ENCODE results near the gene LY6G6D.

The LY6G6D gene, protein sequence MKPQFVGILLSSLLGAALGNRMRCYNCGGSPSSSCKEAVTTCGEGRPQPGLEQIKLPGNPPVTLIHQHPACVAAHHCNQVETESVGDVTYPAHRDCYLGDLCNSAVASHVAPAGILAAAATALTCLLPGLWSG
- total RNA-seq: 0 reads per million in 2 donors

DNA sequence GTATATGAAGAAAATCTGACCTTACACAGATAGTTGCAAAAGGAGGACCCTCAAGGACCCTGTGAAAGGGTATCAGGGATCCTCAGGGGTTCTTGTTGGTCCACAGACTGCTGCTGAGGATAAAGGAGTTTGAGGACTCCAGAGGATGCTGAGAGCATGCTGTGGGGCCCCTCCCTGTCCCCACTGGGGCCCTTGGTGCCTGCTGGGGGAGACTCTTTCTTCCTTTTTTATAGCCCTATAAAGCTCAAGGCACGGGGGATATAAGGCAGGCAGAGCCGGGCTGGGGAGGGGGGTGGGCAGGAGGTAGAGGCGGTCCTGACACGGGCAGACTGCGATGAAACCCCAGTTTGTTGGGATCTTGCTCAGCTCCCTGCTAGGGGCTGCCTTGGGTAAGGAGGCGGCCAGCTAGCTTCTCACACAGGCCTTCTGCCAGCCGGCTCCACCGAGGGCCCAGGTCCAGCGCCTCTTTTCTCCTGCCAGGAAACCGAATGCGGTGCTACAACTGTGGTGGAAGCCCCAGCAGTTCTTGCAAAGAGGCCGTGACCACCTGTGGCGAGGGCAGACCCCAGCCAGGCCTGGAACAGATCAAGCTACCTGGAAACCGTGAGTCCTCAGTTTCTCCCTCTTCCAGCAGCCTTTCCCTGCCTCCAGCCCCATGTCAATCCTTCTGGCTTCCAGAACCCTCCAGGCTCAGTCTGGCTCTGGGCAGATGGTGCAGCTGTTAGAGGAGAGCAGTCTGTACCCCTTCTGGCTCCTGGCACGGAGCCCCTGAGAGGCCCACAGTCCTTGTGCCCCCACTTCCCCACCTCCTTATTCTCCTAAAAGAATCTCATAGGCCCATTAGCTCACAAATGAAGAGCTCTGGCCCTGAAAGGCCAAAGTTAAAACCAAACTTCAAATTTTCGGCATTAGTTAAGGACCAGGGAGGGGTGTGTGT, at the start of gene LY6G6D:
TSS of gene LY6G6D (plus strand) at position 327 of the 937 bp plus-strand sequence. CDS start at position 335, 8 bp downstream.
- no peak for DNase-seq

DNA sequence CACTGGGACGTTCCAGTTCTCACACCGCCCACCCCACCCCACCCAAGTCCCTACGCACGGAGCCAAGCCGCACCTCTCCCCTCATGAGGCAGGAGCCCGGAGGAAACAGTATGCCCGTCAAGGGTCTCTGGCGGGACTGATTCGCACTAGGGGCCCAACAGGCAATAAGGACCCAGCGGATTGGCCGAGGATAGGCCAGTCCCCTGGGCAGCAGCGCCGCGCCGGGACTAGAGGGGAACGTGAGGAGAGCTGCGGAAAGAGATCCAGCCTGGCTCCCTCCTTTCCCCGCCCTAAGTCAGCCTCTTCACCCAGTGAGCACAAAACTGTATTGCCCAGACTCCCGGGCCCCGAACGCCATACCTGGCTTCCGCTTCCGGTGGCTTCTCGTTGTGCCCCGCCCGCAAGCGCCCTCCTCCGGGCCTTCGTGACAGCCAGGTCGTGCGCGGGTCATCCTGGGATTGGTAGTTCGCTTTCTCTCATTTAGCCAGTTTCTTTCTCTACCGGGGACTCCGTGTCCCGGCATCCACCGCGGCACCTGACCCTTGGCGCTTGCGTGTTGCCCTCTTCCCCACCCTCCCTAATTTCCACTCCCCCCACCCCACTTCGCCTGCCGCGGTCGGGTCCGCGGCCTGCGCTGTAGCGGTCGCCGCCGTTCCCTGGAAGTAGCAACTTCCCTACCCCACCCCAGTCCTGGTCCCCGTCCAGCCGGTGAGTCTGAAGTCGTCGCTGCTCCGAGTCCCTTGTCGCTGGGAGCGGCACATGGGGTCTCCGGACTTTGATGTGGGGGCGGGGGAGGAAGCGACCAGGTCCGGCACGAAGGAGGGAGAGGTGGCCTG, 49.4 kb upstream of the LY6G6D start, which contains the start of gene CSNK2B:
TSS of gene CSNK2B (plus strand) at position 580 of the 836 bp plus-strand sequence. CDS start 752 bp downstream, outside the sequence.
- DNase-seq: peak; percentile 94

DNA sequence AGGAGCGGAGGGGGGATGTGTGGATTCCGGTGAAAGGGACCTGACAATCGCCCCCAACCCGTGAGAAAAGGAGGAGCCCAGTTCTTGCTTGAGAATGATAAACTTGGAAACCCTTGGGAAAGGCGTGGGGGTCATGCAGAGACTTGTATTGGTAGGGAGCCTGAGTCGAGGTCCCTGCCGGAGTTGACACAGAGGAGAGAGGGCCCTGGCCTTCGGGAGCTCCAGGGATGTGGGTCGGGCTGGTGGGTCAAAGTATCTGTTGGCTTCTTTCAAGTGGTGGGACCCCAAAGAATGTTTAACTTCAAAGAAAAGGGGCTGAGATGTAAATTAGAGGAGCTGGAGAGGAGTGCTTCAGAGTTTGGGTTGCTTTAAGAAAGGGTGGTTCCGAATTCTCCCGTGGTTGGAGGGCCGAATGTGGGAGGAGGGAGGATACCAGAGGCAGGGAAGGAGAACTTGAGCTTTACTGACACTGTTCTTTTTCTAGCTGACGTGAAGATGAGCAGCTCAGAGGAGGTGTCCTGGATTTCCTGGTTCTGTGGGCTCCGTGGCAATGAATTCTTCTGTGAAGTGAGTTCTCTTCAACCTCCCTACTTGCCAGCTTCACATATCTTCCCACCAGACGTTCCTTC, 48.7 kb upstream of the LY6G6D start:
- DNase-seq: no peak

DNA sequence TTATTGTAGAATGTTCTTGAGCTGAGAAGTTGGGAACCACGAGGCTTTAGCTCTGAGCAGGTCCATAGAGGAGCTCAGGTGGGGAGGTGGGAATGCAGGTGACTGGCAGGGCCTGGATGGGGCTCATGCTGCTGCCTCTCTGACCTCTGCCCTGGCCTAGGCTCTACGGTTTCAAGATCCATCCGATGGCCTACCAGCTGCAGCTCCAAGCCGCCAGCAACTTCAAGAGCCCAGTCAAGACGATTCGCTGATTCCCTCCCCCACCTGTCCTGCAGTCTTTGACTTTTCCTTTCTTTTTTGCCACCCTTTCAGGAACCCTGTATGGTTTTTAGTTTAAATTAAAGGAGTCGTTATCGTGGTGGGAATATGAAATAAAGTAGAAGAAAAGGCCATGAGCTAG, 45.5 kb upstream of the LY6G6D start, which contains the start of gene LY6G5B:
TSS of gene LY6G5B (plus strand) at position 301 of the 400 bp plus-strand sequence. CDS start 975 bp downstream, outside the sequence.
- no peak for DNase-seq

DNA sequence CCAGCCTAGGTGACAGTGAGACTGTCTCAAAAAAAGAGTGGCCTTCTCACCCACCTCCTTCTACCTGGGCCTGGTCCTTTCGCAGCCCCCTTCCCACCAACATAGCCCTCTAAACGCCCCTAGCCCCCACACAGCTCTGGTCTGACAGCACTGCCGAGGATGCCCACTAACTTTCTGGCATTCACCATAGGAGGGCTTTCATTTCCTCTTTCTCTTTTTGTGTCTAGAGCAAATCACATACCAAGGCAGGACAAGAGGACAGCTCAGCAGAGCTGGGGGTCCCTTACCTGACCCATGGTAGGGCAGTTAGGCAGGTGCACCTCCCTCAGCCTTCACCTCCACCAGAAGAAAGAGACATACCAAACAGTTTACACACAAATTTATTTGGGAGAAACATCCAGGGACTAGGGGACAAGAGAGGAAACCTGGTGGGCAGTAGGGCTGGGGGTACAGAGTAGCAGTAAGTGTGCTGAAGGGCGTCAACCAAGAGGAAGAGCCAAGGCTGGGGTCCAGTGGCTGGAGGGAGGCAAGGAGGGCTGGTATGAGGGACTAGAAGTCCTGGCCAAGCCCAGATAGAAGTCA, 38.7 kb upstream of the LY6G6D start:
- DNase-seq: no peak

DNA sequence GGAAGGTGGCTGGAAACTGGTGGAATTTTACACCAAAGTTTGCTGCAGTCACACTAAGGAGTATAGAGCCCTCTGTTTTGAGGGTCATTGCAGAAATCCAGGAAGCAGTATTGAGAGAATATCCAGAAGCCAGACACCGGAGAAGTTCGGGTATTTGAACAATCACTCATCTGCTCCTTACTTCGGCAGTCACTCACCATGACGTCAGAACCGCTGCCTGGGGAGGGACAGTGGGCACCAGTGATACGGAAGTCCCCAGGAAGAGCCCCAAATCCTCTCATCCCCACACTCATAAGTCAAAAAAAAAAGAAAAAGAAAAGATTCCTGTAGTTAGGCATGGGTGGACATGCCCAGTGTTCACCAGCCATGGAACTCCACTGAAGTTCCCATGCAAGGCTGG, 38.2 kb upstream of the LY6G6D start:
- no peak for DNase-seq

DNA sequence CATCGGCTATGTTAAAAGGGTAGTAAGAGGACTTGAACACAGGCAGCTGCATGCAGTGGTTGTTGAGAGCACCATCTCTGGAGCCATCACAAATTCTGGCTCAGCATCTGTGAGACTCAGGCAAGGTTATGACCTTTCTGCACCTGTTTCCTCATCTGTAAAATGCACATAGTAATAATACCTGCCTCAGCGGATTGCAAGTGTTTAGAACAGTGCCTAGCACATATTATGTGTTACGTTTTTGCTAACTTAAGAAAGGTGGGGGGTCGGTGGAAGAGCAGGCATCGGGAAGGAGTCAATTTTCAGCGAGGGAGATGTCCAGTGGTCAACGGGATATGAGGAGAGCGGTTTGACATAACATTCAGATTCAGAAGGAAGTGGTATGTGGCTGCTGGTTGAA, 37.2 kb upstream of the LY6G6D start:
- DNase-seq: no peak

DNA sequence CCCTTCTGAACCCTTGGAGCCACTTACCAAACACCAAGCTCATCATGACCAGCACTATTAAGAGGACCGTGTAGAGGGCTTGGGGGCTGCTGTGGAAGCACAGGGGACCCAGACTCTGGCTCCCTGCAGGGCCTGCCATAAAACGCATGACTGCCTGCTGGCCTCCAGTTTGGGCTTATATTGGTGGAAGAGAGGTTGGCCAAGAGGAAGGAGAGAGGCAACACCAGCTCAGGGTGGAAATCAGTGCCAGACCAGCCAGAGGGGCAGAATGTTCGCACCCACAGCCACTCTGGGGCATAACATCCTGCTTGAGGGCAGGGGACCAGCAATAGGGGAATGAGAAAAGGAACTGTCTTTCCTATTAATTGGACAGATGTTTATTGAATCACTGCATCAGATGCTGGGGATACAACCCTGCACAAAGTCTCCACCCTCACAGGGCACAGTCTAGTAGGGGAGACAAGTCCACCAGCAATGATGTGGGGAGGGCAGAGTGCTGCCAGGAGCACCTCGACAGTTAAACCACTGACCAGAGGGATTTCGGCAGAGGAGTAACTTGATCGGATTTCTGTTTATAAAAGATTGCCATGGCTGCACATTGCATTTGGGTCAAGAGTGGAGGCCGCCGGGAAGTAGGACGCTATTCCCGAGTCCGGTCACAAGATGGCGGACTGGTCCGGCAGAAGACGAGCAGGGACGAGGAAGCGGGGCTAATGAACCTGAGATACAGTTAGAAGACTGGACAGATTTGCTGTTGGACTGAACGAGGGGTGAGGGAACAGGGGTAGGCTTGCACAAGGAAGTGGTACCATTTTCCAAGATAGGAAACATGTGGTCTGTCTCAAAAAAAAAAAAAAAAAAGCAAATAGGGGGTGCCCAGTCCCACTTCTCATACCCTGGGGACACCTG, 34.7 kb upstream of the LY6G6D start, which contains the start of gene LY6G5C:
TSS of gene LY6G5C (minus strand) at position 842 of the 909 bp plus-strand sequence. CDS start at position 148, 694 bp downstream.
- DNase-seq: no peak

DNA sequence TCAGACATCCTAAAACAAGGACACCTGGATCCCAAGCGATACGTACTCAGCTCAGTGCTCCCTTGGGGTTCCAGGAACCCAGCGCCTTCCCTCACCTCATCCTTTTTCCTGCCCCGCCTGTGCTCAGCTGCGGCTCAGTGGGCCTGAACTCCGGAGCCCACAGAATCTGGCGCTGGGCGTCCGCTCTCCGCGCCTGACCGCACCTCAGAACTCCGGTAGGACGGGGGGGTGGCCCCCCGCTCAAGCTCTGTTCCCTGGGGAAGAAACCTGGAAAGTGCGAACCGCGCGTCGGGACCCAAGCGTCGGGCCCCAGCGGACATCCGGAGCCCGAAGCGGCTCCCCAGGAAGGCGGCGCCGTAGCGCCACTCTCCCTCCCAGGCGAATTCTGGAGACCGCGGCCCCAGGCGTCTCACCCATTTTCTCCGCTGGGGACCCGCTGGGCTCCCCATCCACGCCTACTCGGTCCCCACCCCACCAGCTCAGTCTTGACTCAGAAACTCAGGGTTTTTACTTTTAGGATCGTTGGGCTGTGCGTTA, 33.9 kb upstream of the LY6G6D start:
- no peak for DNase-seq

DNA sequence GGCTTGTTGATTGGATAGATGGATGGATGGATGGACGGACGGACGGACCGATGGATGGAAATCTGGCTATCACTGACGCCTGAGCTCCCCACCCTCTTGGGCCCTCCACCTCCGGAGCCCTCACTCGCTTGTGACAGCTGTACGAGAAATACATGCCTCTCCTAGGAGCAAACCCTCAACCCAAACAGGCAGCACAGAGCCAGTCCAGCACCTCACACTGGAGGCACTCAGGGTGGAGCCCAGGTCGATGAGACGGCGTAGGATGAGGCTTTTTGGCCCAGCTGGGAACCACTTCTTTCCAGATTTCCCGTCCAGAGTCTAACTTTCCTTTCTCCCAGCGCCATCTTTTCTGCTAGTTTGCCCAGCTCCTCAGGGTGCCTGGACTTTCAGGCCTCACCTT, 31.6 kb upstream of the LY6G6D start:
- DNase-seq: no peak

DNA sequence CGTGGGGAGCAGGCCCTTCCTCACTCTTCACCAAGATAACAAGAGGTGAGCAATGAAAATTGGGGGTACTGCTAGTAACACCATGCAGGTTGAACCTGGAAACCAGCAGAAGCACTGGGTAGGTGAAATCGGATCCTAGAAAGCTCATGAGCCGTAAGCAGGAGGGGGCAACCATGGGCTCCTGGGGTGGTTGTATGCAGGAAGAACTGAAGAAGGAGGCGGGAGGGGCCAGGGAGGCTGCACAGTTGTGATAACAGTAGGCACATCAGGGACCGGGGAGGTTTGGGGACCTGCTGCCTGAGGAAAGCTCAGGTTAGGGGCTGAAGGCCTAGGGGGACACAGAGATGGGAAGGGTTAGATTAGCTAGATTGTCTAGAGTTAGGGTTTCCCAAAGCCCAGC, 28.7 kb upstream of the LY6G6D start:
- DNase-seq: no peak

DNA sequence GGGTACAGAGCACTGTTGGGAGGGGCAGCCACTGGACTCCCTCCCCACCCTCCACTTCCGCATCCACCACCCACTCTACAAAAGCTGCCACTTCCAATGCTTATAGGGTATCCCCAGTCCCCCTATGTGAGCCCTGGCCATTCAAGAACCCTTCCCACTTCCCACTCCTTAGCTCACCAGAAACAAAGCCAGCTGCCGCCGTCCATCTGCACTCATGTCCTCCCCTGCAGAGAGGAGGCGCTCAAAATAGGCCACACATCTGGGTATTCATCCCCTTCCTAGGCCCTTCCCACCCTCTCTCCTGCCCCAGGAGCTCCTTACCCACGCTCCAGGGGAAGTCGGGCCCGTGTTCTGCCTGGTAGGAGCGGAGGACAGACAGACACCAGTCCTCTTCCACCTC, 27.8 kb upstream of the LY6G6D start:
- no peak for DNase-seq

DNA sequence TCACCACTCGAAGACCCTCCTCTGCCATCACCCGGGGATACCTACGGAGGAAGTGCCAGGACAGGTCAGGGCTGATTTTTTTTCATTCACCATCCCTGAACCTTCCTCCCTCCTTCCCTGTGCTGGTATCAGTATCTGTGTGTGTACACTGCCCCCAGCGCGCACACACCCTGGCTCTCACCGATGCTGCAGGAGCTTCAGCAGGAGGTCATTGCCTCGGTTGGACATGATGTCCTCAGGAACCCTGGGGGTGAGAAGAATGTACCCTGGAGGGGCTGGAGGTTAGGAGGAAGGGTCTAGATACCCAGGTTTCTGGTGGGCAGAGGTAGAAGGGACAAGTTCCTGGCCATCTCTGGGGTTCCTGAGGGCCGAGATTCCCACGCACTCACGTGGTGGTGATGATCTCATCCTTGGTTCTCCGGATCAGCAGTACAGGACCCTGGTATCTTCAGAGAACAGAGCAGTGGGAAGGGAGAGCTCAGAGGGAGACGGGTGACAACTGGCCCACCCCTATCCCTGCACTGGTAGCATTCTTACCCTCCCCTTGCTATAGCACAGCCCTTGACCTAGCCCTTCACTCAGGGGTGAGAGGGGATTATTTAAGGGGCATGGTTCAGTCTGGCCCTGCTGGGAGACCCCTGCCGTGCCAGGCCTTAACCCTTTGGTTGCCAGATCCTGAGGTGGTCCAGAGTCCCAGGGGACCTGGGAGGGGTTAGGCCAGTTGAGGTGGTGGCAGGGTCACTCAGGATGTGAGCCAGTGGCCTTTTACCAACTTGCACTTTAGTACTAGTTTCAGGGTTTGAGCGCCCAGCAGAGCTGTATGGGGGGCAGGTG, 27.1 kb upstream of the LY6G6D start:
- DNase-seq: no peak

DNA sequence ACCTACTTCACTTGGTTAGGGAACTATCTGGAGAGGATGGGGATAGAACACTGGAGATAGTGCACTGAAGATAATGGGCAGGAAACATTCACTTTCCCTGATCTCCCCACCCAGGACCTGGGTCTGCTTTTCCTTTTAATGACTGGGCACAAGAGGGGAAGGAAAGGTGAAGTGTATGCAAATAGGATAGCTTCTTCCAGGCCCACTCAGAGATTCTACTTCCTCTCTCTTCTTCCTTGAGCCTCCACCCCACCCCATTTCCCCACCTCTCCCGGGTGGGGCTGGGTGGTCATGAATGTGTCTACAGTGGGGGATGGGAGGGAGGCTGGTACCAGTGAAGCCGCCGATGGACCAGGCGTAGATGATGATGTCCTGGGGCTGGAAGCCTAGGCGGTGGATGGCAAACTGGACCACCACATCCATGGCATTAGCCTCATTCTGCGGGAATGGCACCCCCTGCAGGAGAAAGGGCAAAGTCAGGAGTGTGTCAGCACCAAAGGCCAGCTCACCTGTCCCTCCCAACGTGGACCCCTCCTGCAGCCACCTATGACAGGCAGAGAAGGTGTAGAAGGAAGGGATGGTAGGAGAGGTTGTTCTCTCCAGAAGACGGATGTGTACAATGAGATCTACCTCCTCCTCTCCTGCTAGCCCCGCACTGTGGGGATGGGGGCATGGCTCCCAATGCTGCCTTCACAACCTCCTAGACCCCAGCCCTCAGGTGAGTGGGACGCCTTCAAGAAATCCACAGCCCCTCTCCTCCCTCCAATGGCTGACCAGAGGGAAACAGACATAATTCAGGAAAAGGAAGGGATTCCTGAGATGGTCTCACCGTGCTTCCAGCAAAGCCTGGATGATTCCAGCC, 25.7 kb upstream of the LY6G6D start:
- DNase-seq: no peak

DNA sequence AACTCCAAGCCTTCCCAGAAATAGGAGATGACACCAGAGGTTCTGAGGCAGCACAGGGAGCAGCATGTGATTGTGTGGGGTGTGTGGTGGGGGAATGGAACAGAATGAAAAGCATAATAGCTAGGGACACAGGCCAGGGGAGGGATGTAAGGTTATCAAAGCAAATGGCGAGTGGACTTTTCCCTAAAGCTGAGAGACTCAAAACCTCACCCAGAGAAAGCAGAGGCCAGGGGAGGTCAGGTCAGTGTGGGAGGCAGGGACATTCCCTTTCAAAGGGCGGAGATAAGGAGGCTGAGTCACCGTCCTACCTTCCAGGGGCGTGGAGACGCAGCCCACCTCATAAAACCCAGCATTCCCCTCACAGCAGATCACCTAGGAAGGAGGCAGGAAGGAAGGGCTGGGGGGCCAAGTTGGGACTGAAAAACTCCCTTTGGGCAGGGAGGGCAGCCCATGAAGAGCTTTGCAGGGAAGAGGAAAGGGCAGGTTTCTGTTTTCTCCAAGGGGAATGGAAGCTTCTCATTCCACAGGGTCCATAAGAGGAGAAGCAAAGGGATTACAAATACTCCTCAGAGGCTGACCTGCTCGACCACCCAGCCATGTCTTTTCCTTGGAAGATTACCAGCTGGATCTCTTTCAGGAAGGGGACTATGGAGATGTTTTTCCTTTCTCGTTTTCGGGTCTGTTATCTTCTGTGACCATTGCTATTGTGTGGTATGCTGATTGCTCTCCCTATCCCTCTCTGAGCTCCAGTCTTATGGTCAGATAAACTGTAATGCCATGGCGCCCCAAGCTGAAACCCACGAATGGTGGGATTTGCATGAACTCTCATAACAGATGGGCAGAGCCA, 24.7 kb upstream of the LY6G6D start:
- no peak for DNase-seq

DNA sequence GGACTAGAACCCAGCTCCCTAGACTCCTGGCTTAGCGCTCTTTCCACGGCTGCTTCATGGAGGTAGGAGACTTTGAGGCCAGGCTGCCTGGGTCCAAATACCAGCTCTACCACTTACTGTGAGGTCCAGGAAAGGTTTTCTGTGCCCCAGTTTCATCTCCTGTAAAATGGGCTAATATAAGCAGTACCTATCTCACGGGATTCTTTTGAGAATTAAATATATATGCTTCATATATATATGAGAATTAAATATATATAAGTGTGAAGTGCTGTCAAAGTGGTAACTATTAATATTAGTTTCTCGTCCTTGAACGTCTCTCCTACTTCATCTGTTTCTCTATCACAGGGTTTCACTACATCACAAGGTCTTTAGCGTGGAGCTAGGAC, 24.1 kb upstream of the LY6G6D start:
- no peak for DNase-seq

DNA sequence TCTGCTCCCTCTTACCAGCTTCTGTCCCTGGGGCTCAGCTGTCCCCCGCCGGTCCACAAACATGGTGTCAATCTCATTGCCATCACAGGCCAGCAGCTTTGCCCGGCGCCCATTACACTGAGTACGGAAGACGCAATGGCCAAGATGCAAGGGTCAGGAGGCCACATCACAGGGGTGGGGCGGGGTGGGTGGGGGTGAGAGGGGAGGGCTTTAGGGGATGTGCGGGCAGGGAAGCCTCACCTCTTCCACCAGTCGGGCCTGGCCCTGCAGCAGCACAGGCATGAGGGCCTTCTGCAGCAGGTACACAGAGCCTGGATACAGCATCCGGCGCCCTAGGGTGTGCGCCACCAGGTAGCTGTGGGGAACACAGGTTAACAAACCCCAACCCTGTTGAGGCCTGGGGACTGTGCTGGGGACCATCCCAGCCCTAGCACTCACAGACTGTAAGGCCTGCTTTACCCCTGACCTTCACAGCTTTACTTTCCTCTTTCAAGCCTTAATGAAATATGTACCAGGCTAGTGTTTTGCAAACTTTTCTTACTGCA, 23.5 kb upstream of the LY6G6D start:
- no peak for DNase-seq

Measured in activated gamma-delta T cell (primary cell).